Large intestine (tissue), 3 donors: ENCODE measurements around the gene TMEM221. TPM values are rescaled to one million over a fixed set of nuclear protein-coding genes. Genes with fewer than 3 reads are reported as not detected.

Source experiments
- DNase-seq, 2 donors: peaks; one replicate each; pipeline versions ENCODE4 v3.0.0 to v3.0.0-alpha.2; 2013
- H3K27ac ChIP-seq: one replicate; pipeline ENCODE4 v1.5.1; 2013; ENCODE audit warnings: low read length
- H3K27me3 ChIP-seq: 2 replicates; pipeline ENCODE4 v1.6.1; 2013; ENCODE audit warnings: low read length; ENCODE audit not compliant: control insufficient read depth, insufficient read depth
- H3K36me3 ChIP-seq: 2 replicates; pipeline ENCODE4 v1.6.1; 2013; ENCODE audit warnings: low read length; ENCODE audit not compliant: control insufficient read depth, insufficient read depth
- H3K4me1 ChIP-seq: one replicate; pipeline ENCODE4 v1.6.1; 2013; ENCODE audit warnings: low read length; ENCODE audit not compliant: control insufficient read depth, insufficient read depth
- H3K4me3 ChIP-seq: one replicate; pipeline ENCODE4 v1.5.1; 2013; ENCODE audit warnings: low read length
- H3K9me3 ChIP-seq: one replicate; pipeline ENCODE4 v1.6.1; 2013; ENCODE audit warnings: mild to moderate bottlenecking, low read depth, low read length, moderate library complexity; ENCODE audit not compliant: control insufficient read depth
- WGBS: methylation state at CpG from one replicate; pipeline ENCODE4 v1.1.5; 2013; ENCODE audit warnings: low lambda C conversion rate; ENCODE audit not compliant: insufficient coverage; 5-methylcytosine and 5-hydroxymethylcytosine counted together
- polyA plus RNA-seq: library from polyadenylated mRNA; unstranded; fragments of 120-200 nt; gene quantifications from one replicate; pipeline ENCODE4 v1.2.1, GENCODE V29; 2013

Gene TMEM221
- polyA plus RNA-seq, 1 donor = 0.46 TPM

DNA sequence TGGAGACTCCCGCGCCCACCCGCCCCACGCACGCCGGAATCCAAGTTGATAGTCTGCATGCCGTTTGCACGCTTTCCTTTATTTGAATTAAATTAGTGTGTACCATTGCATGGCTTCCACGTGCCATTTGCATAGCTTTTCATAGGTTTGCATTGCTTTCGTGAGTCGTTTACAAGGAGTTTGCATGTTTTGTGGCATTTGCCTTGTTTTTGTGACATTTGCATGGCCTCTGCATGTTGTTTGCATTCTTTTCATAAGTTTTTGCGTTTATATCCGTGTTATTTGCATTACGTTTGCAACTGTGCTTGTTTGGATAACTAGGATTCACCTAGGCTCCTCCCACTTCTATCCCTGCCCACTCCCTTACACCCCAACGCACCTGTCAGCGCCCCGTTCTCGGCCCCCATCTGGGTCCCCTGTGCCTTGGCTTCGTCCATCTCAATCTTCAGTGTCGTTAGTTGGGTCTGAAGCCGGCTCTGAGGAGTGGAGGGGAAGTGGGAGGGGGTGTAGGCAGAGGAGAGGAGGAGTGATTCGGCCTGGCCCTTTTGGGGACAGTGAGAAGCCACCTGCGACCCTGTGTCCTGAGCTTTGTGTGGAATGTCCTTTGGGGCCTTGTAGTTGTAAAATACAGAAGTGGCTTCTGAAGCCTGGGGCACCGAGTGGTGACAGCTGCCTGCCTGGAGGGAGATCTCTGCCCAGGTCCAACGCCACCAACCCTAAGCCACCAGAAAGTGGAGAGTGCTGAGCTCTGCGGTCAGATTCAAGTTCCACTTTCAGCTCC lies 56.9 kb downstream of the TMEM221 start:
- H3K4me1 ChIP-seq = peaks cover 7% of the 10 kb centered on the region
- H3K4me3 ChIP-seq = no peak overlapping the region
- H3K36me3 ChIP-seq = no peaks in the 10 kb centered on the region
- H3K9me3 ChIP-seq = no peaks in the 10 kb centered on the region
- H3K27ac ChIP-seq = no peak overlapping the region
- DNase-seq = no peak
- peaks cover 45% of the 10 kb centered on the region for H3K27me3 ChIP-seq
- WGBS = 5% methylated on average over 3 of the region's 26 CpGs

DNA sequence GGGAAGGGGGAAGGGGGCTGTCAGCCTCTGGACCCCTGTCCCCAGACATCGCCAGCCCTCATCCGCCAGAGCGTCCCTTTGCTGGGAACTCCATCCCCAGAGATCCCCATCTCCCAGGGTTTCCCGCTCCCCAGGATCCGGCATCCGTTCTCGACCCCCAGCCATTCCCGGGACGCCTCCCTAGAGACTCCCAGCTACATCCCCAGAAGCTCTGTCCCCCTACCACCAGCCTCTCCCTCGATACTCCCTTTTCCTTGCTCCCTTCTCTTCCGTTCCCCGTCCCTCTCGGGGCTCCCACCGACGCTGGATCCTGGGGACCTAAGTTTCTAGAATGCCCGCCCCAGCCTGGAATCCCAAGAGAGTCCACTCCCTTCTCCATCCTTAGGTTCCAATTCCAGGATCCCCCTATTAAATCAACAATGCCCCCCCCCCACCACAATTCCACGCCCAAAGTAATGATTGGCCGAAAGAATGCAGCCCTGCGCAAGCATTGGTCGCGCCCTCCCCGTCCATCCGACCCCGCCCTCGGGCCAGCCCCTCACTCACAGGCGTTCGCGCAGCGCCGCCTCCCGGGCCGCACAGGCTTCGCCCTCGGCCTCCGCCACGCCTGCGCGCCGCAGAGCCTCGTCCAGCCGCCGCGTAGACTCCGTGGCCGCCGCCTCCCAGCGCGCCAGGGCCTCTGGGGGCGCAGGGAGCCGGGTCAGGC lies 57.6 kb downstream of the TMEM221 start:
- Histone ChIP-seq H3K9me3 (no peaks in the 10 kb centered on the region), H3K36me3 (no peaks in the 10 kb centered on the region), H3K4me3 (peak overlapping the region; percentile 41), H3K27me3 (peaks cover 45% of the 10 kb centered on the region), H3K4me1 (peaks cover 7% of the 10 kb centered on the region), H3K27ac (no peak overlapping the region)
- WGBS = no CpG with 5 or more reads among the region's 50 CpGs
- DNase-seq = peak; percentile 86 to 90

DNA sequence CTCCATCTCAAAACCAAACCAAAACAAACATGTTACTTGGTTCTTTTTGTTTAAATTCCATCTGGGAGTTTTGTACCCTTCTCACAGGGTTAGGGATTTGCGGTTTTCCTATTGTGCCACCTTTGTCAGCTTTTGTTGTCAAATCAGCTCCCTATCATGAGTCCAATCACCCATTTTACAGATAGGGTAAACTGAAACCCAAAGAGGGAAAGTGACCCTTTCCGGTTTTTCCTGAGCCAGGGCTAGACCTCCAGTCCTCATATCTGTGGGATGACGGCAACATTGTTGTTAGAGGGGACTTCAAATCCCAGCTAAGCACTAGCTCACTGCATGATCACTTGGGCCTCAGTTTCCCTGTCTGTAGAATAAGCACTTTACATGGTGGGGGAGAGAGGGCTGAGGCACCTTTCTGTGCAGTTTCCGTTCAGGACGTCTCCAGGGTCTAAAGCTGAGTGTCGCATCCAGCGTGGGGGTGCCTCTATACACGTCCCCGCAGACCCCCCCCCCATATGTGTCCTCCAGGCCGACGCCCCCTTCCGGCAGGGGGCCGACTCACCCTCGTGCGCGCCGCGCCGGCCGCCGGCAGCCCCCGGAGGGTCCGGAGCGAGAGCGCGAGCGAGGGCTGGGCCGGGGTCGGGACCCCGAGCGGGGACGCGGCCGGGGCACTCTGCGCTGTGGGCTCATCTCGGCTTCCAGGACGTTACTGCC lies 58.4 kb downstream of the TMEM221 start:
- Histone ChIP-seq H3K4me1 (peaks cover 7% of the 10 kb centered on the region), H3K27me3 (peaks cover 42% of the 10 kb centered on the region), H3K4me3 (peak overlapping the region; percentile 41), H3K9me3 (no peaks in the 10 kb centered on the region), H3K36me3 (no peaks in the 10 kb centered on the region), H3K27ac (no peak overlapping the region)
- WGBS = 67% methylated on average over 1 of the region's 37 CpGs
- DNase-seq = no peak

DNA sequence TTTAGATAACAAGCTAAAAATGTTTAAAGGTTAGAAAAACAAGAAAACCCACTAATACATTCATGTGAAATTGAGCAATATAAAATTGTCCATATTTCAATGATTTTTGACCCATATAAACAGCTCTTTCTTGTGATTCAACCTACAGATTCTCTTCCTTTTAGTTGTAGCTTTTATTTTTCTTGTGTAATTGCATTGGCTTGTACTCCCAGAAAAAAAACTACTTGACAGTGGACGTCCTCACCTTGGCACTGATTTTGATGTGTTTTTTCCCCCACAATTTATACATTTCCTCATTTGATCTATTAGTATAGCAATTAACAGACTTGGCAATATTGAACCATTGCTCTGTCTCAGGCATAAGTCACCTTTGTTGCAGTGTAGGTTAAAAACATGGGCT lies 59.2 kb downstream of the TMEM221 start:
- Histone ChIP-seq H3K9me3 (no peaks in the 10 kb centered on the region), H3K4me3 (no peak overlapping the region), H3K27ac (no peak overlapping the region), H3K4me1 (peaks cover 7% of the 10 kb centered on the region), H3K27me3 (peaks cover 35% of the 10 kb centered on the region), H3K36me3 (no peaks in the 10 kb centered on the region)
- no CpG with 5 or more reads among the region's 1 CpG for WGBS
- DNase-seq = no peak

DNA sequence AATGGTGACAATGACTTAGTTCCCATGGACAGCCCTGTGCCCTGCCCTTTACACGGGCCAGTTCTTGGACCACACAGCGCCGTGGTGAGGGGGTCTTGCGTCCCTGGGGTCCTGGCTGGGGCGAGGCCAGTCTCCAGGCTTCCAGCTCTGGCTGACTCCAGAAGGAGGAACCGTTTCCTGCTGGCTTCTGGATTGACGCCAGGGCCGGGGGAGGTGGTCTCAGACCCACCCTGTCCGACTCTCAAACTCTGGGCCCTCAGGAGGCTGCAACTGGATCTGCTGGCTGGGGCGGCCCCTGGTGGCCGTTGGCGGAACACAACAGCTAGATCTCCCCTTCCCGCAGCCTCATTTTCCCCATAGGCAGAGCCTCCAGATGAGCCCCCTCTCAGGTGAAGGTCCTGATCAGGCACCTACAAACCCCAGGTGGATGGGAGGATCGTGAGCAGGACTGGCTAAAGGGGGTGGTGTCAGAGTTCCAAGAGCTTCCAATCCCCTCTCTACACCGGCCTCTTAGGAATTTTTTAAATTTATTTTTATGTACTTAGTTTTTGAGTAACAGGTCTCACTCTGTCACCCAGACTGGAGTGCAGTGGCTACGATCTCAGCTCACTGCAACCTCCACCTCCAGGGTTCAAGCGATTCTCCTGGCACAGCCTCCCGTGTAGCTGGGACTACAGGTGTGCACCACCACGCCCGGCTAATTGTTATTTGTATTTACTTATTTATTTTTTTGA lies 62.4 kb downstream of the TMEM221 start:
- peaks cover 11% of the 10 kb centered on the region for H3K27me3 ChIP-seq
- H3K36me3 ChIP-seq = no peaks in the 10 kb centered on the region
- H3K9me3 ChIP-seq = no peaks in the 10 kb centered on the region
- H3K4me1 ChIP-seq = no peaks in the 10 kb centered on the region
- WGBS = no CpG with 5 or more reads among the region's 20 CpGs
- peak; percentile 36 to 37 for DNase-seq
- H3K27ac ChIP-seq = no peak overlapping the region
- no peak overlapping the region for H3K4me3 ChIP-seq

Other genes starting within 250 kb of the TMEM221 start
- 31.8 TPM for gene USE1, start 233.3 kb downstream of the TMEM221 start, polyA plus RNA-seq
- 33.0 TPM for gene OCEL1, start 222.4 kb downstream of the TMEM221 start, polyA plus RNA-seq
- 61.1 TPM for gene NR2F6, start 202.7 kb downstream of the TMEM221 start, polyA plus RNA-seq
- 3.1 TPM for gene USHBP1, start 183.9 kb downstream of the TMEM221 start, polyA plus RNA-seq
- 70.7 TPM for gene BABAM1, start 181.2 kb downstream of the TMEM221 start, polyA plus RNA-seq
- 1.4 TPM for gene ANKLE1, start 166.8 kb downstream of the TMEM221 start, polyA plus RNA-seq
- 5.0 TPM for gene ABHD8, start 145.2 kb downstream of the TMEM221 start, polyA plus RNA-seq
- gene MRPL34, start 142.8 kb downstream of the TMEM221 start, polyA plus RNA-seq = 47.2 TPM
- 32.8 TPM for gene DDA1, start 139.1 kb downstream of the TMEM221 start, polyA plus RNA-seq
- 4.4 TPM for gene ANO8, start 113.8 kb downstream of the TMEM221 start, polyA plus RNA-seq
- 18.2 TPM for gene GTPBP3, start 111.1 kb downstream of the TMEM221 start, polyA plus RNA-seq
- gene PLVAP, start 71.3 kb downstream of the TMEM221 start, polyA plus RNA-seq = 35.6 TPM
- 0.28 TPM for gene CCDC194, start 54.5 kb downstream of the TMEM221 start, polyA plus RNA-seq
- gene BST2, start 43.0 kb downstream of the TMEM221 start, polyA plus RNA-seq = 31.4 TPM
- 53.5 TPM for gene MVB12A, start 28.6 kb downstream of the TMEM221 start, polyA plus RNA-seq
- not detected for gene NXNL1, start 12.3 kb upstream of the TMEM221 start, polyA plus RNA-seq
- gene SLC27A1, start 21.9 kb upstream of the TMEM221 start, polyA plus RNA-seq = 7.8 TPM
- 82.7 TPM for gene PGLS, start 63.0 kb upstream of the TMEM221 start, polyA plus RNA-seq
- 50.4 TPM for gene COLGALT1, start 107.0 kb upstream of the TMEM221 start, polyA plus RNA-seq
- 2.7 TPM for gene UNC13A, start 239.7 kb upstream of the TMEM221 start, polyA plus RNA-seq